HCT116 (cell line): Measurements from ENCODE around the gene ZFAND5. TPM values are rescaled to one million over a fixed set of nuclear protein-coding genes. Genes with fewer than 3 reads are reported as not detected.

Source experiments
- ATAC-seq: fragments of 200-7000 bp; cut with Tn5 transposase; 2 replicates; pipeline ENCODE4 v1.9.1; 2020; ENCODE audit warnings: mild to moderate bottlenecking, moderate library complexity
- BruUV-seq: library from RNA; stranded (reverse); fragments of 400-500 nt; replicated peaks from 2 replicates; lab custom pipeline; 2021; lab: Mats Ljungman, UMichigan
- CTCF ChIA-PET: fragments of 300-600 bp; sonication (Branson Sonifier 250); formaldehyde crosslinking; loops from one replicate; lab custom pipeline; 2021; ENCODE audit warnings: antibody characterized with exemption; lab: Charles Lee
- POLR2A ChIA-PET: fragments of 300-600, 350-600 bp; sonication (Branson Sonifier 250); formaldehyde crosslinking; loops from one replicate; lab custom pipeline; 2021; ENCODE audit warnings: antibody characterized with exemption; lab: Charles Lee
- RAD21 ChIA-PET, 2 experiments: fragments of 300-600 bp; sonication (Branson Sonifier 250); formaldehyde crosslinking; loops; one replicate each; lab custom pipeline; 2023; ENCODE audit warnings: low total read pairs in 2 of 2; ENCODE audit not compliant: uncharacterized antibody in 2 of 2, unreplicated experiment in 2 of 2, low non-redundant PET in 1 of 2; lab: Charles Lee
- DNase-seq: peaks from one replicate; pipeline ENCODE4 v3.0.0-alpha.2; 2010; ENCODE audit warnings: low read depth, low spot score
- H2AFZ ChIP-seq: fragments of 200-600 bp; shearing (Covaris generic), sonication (generic); 2 replicates; pipeline ENCODE4 v1.6.1; 2017; ENCODE audit warnings: low read depth, mixed run types, mixed read lengths, antibody characterized with exemption, low read length; ENCODE audit not compliant: poor library complexity, severe bottlenecking
- H3K27ac ChIP-seq: 2 replicates; pipeline ENCODE4 v1.5.1; 2012; ENCODE audit warnings: low read depth, low read length
- H3K27me3 ChIP-seq: fragments of 200-600 bp; sonication (generic); 2 replicates; pipeline ENCODE4 v1.6.1; 2016; ENCODE audit warnings: mixed run types, low read length, mixed read lengths; ENCODE audit not compliant: insufficient read depth
- H3K36me3 ChIP-seq, 2 experiments: fragments of 200-500 bp in 1 of 2; fragments of 200-600 bp in 1 of 2; sonication (Bioruptor generic) in 1 of 2; sonication (generic) in 1 of 2; 2 replicates each; pipeline versions ENCODE4 v1.5.1 to v1.6.1; 2014 to 2016; ENCODE audit warnings: low read length in 2 of 2, inconsistent platforms in 1 of 2, mixed read lengths in 1 of 2, mixed run types in 1 of 2; ENCODE audit not compliant: insufficient read depth in 2 of 2, control insufficient read depth in 1 of 2
- H3K4me1 ChIP-seq, 2 experiments: fragments of 200-600 bp in 1 of 2; sonication (generic) in 1 of 2; 2 replicates each; pipeline versions ENCODE4 v1.5.1 to v1.6.1; 2012 to 2017; ENCODE audit warnings: low read length in 2 of 2, inconsistent platforms in 1 of 2, mild to moderate bottlenecking in 1 of 2, mixed read lengths in 1 of 2, mixed run types in 1 of 2, moderate library complexity in 1 of 2; ENCODE audit not compliant: insufficient read depth in 2 of 2, control insufficient read depth in 1 of 2
- H3K4me2 ChIP-seq: fragments of 200-600 bp; sonication (generic); 2 replicates; pipeline ENCODE4 v1.6.1; 2017; ENCODE audit warnings: mixed run types, low read length, mixed read lengths
- H3K4me3 ChIP-seq, 2 experiments: fragments of 200-600 bp in 1 of 2; sonication (generic) in 1 of 2; replicated peaks in 1 of 2; 2 replicates each; pipeline ENCODE4 v1.5.1; 2011 to 2016; ENCODE audit warnings: low read length in 2 of 2, control low read depth in 1 of 2, low read depth in 1 of 2, mild to moderate bottlenecking in 1 of 2, mixed read lengths in 1 of 2, mixed run types in 1 of 2
- H3K79me2 ChIP-seq: fragments of 200-600 bp; sonication (generic); 2 replicates; pipeline ENCODE4 v1.6.1; 2017; ENCODE audit warnings: mild to moderate bottlenecking, mixed run types, low read length, moderate library complexity, mixed read lengths; ENCODE audit not compliant: insufficient read depth
- H3K9ac ChIP-seq: fragments of 200-600 bp; sonication (generic); 2 replicates; pipeline ENCODE4 v1.6.1; 2016; ENCODE audit warnings: low read length, mixed read lengths
- H3K9me2 ChIP-seq: fragments of 200-600 bp; sonication (generic), shearing (Covaris generic); 2 replicates; pipeline ENCODE4 v1.6.1; 2017; ENCODE audit warnings: mixed run types, mild to moderate bottlenecking, moderate library complexity; ENCODE audit not compliant: insufficient read depth
- H3K9me3 ChIP-seq, 2 experiments: fragments of 200-500 bp in 1 of 2; fragments of 200-600 bp in 1 of 2; sonication (Bioruptor generic) in 1 of 2; sonication (generic) in 1 of 2; 2 replicates each; pipeline ENCODE4 v1.6.1; 2014 to 2017; ENCODE audit warnings: low read length in 2 of 2, mixed read lengths in 2 of 2, inconsistent platforms in 1 of 2, low read depth in 1 of 2, mild to moderate bottlenecking in 1 of 2, mixed run types in 1 of 2, moderate library complexity in 1 of 2; ENCODE audit not compliant: control insufficient read depth in 1 of 2, insufficient read depth in 1 of 2
- H4K20me1 ChIP-seq: fragments of 200-600 bp; sonication (generic), shearing (Covaris generic); 2 replicates; pipeline ENCODE4 v1.6.1; 2017; ENCODE audit warnings: mixed run types, mild to moderate bottlenecking, moderate library complexity; ENCODE audit not compliant: insufficient read depth
- CEBPB ChIP-seq: IDR thresholded peaks from 2 replicates; pipeline ENCODE4 v1.6.1; 2012; ENCODE audit warnings: low read depth
- ELF1 ChIP-seq: IDR thresholded peaks from 2 replicates; pipeline ENCODE4 v1.6.1; 2012; ENCODE audit warnings: low read depth, borderline replicate concordance
- FOSL1 ChIP-seq: IDR thresholded peaks from 2 replicates; pipeline ENCODE4 v1.6.1; 2012; ENCODE audit warnings: low read depth
- JUND ChIP-seq: IDR thresholded peaks from 2 replicates; pipeline ENCODE4 v1.6.1; 2012
- MAX ChIP-seq: IDR thresholded peaks from 2 replicates; pipeline ENCODE4 v1.6.1; 2012
- POLR2A ChIP-seq: IDR thresholded peaks from 2 replicates; pipeline ENCODE4 v1.7.0; 2011; ENCODE audit warnings: borderline replicate concordance; ENCODE audit not compliant: insufficient read depth, insufficient read length; ENCODE audit errors: extremely low read depth
- RAD21 ChIP-seq: IDR thresholded peaks from 2 replicates; pipeline ENCODE4 v1.6.1; 2012; ENCODE audit warnings: low read depth, mild to moderate bottlenecking
- SRF ChIP-seq: IDR thresholded peaks from 2 replicates; pipeline ENCODE4 v1.6.1; 2012; ENCODE audit warnings: low read depth
- YY1 ChIP-seq: IDR thresholded peaks from 2 replicates; pipeline ENCODE4 v1.6.1; 2011; ENCODE audit warnings: low read length, low read depth, moderate library complexity, mild to moderate bottlenecking; ENCODE audit not compliant: insufficient replicate concordance; ENCODE audit errors: extremely low read depth
- ZNF274 ChIP-seq: fragments of 200-500 bp; sonication (Bioruptor generic); IDR thresholded peaks from 2 replicates; pipeline ENCODE4 v1.6.1; 2014; ENCODE audit warnings: mild to moderate bottlenecking, low read depth, low read length, inconsistent platforms
- intact Hi-C: fragments of 100-400 bp; cut with micrococcal nuclease; formaldehyde crosslinking; loops from 2 replicates; pipeline ENCODE4 v1.10.0; 2022
- total RNA-seq: library from RNA; stranded (reverse); gene quantifications from one replicate; pipeline ENCODE4 v1.2.1, GENCODE V29; 2021; ENCODE audit not compliant: unreplicated experiment
- TF ChIP-seq, protein P1 (sequence below): IDR thresholded peaks from 2 replicates; pipeline ENCODE4 v1.6.1; 2012
- TF ChIP-seq, protein P2 (sequence below), 3 experiments: fragments of 200-600 bp in 1 of 3; sonication (generic) in 1 of 3; IDR thresholded peaks in 2 of 3; conservative IDR thresholded peaks in 1 of 3; 2 replicates each; pipeline ENCODE4 v1.5.1; 2012 to 2017; ENCODE audit warnings: low read depth in 2 of 3, low read length in 2 of 3, antibody characterized with exemption in 1 of 3, borderline replicate concordance in 1 of 3, control low read depth in 1 of 3, mild to moderate bottlenecking in 1 of 3, mixed read lengths in 1 of 3, mixed run types in 1 of 3, moderate library complexity in 1 of 3; ENCODE audit not compliant: insufficient read depth in 1 of 3
- TF ChIP-seq, protein P3 (sequence below): IDR thresholded peaks from 2 replicates; pipeline ENCODE4 v1.6.1; 2011; ENCODE audit warnings: mild to moderate bottlenecking, low read length, moderate library complexity; ENCODE audit not compliant: insufficient replicate concordance; ENCODE audit errors: extremely low read depth

The ZFAND5 gene
- total RNA-seq, 1 experiment from 2014 or later = 128 TPM

DNA sequence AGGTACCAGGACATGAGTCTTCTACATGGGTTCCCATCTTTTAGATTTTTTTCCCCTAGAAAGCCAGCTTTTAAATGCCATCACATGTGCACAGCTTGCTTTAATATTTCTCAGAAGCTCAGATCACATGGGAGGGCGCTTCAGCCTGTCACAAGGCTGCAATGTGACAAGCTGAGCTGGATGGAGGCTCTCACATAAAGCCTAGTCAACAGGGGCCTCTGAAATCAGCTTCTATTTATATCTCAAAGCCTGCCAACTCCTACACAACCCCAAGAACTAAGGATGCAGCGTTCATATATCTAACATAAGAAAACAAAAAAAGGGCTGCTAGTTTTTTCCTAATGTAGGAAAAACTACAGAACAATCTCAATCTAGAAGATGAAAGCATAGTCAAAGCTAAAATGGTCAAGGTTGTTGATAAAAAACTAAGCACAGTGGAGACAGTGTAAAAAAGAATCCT lies 2.3 kb downstream of the ZFAND5 start:
- H3K79me2 ChIP-seq = peaks cover 72% of the 10 kb centered on the region
- H4K20me1 ChIP-seq = peaks cover 48% of the 10 kb centered on the region; the same call in 1 of the 2 replicates
- DNase-seq (no peak), ATAC-seq (no peak)
- H3K9ac ChIP-seq = peak overlapping the region; percentile 92
- H3K4me1 ChIP-seq = peaks cover 29 to 38% of the 10 kb centered on the region in 2 experiments
- H3K27ac ChIP-seq = peak overlapping the region; percentile 3; the same call in 1 of the 2 replicates
- H3K4me2 ChIP-seq = peak overlapping the region; percentile 96
- no peak overlapping the region for H2AFZ ChIP-seq
- peak overlapping the region; percentile 89 to 90 for H3K4me3 ChIP-seq
- POLR2A ChIA-PET = interaction anchor here (1.0 to 7.1 kb wide), 5 partner anchors 47 to 324 kb away, joined by 3 to 69 read pairs (median 5); no protein-coding TSS in a partner anchor
- TF ChIP-seq FOSL1 = no peak
- peak; percentile 45; the same call in 1 of the 2 replicates for TF ChIP-seq MAX
- TF ChIP-seq CEBPB = no peak
- no peaks in the 10 kb centered on the region for H3K9me3 ChIP-seq
- no peaks in the 10 kb centered on the region for H3K9me2 ChIP-seq
- intact Hi-C loops = no loop called here
- CTCF ChIA-PET = no interaction called here
- peaks cover 33 to 41% of the 10 kb centered on the region in 2 experiments for H3K36me3 ChIP-seq
- BruUV-seq = no TSS peak
- H3K27me3 ChIP-seq = no peaks in the 10 kb centered on the region
- RAD21 ChIA-PET = no interaction called here

DNA sequence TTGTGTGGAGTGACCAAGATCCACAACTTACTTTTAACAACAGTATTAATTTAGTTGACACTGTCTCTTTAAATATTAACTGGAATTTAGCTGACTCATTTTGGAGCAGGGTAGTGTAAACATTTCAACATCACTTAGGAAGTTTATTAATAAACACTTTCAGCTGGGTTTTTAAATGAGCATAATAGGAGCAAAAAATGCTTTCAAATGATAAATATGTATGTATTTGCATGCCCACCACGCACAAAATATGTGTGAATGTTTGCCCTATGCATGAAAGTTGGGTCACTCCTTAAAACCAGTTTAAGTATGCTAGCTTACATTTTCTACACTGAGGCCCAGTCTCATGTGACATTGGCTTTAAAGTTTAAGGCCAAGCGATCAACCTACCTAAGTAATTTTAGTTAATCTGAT lies 2.9 kb downstream of the ZFAND5 start:
- ChIA-PET CTCF (interaction anchor here (1.5 kb wide), 1 partner anchor 230 kb away, joined by 3 read pairs; no protein-coding TSS in a partner anchor), POLR2A (interaction anchor here (0.9 to 7.1 kb wide), 6 partner anchors 46 to 323 kb away, joined by 3 to 69 read pairs (median 4); no protein-coding TSS in a partner anchor), RAD21 (no interaction called here)
- Histone ChIP-seq H3K9me2 (no peaks in the 10 kb centered on the region), H3K9ac (peak overlapping the region; percentile 92), H3K27ac (peak overlapping the region; percentile 3; the same call in 1 of the 2 replicates), H3K27me3 (no peaks in the 10 kb centered on the region), H4K20me1 (peaks cover 54% of the 10 kb centered on the region; the same call in 1 of the 2 replicates), H3K4me1 (peaks cover 29 to 38% of the 10 kb centered on the region in 2 experiments), H3K4me2 (peak overlapping the region; percentile 96), H3K4me3 (peak overlapping the region; percentile 13 to 89; a peak in 3 of 4 replicates), H2AFZ (no peak overlapping the region), H3K9me3 (no peaks in the 10 kb centered on the region), H3K79me2 (peaks cover 78% of the 10 kb centered on the region), H3K36me3 (peaks cover 34 to 47% of the 10 kb centered on the region in 2 experiments)
- TF ChIP-seq ELF1 (no peak), POLR2A (no peak), CEBPB (peak; percentile 50; the same call in 1 of the 2 replicates), YY1 (no peak), SRF (no peak), JUND (peak; percentile 8; the same call in 1 of the 2 replicates), ZNF274 (no peak), RAD21 (no peak), MAX (no peak)
- TF ChIP-seq, protein P1, sequence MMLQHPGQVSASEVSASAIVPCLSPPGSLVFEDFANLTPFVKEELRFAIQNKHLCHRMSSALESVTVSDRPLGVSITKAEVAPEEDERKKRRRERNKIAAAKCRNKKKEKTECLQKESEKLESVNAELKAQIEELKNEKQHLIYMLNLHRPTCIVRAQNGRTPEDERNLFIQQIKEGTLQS = no peak
- TF ChIP-seq, protein P2, sequence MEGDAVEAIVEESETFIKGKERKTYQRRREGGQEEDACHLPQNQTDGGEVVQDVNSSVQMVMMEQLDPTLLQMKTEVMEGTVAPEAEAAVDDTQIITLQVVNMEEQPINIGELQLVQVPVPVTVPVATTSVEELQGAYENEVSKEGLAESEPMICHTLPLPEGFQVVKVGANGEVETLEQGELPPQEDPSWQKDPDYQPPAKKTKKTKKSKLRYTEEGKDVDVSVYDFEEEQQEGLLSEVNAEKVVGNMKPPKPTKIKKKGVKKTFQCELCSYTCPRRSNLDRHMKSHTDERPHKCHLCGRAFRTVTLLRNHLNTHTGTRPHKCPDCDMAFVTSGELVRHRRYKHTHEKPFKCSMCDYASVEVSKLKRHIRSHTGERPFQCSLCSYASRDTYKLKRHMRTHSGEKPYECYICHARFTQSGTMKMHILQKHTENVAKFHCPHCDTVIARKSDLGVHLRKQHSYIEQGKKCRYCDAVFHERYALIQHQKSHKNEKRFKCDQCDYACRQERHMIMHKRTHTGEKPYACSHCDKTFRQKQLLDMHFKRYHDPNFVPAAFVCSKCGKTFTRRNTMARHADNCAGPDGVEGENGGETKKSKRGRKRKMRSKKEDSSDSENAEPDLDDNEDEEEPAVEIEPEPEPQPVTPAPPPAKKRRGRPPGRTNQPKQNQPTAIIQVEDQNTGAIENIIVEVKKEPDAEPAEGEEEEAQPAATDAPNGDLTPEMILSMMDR (IDR thresholded peaks at IDR 0.05 in 2 of 3, conservative IDR thresholded peaks at IDR 0.05 in 1 of 3; ENCODE audit: borderline replicate concordance in 1 of 3, insufficient read depth in 1 of 3, low read depth in 2 of 3, low read length in 2 of 3) = no peak
- TF ChIP-seq, protein P3, sequence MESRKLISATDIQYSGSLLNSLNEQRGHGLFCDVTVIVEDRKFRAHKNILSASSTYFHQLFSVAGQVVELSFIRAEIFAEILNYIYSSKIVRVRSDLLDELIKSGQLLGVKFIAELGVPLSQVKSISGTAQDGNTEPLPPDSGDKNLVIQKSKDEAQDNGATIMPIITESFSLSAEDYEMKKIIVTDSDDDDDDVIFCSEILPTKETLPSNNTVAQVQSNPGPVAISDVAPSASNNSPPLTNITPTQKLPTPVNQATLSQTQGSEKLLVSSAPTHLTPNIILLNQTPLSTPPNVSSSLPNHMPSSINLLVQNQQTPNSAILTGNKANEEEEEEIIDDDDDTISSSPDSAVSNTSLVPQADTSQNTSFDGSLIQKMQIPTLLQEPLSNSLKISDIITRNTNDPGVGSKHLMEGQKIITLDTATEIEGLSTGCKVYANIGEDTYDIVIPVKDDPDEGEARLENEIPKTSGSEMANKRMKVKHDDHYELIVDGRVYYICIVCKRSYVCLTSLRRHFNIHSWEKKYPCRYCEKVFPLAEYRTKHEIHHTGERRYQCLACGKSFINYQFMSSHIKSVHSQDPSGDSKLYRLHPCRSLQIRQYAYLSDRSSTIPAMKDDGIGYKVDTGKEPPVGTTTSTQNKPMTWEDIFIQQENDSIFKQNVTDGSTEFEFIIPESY = no peak
- ATAC-seq = no peak
- no peak for DNase-seq
- BruUV-seq = no TSS peak
- intact Hi-C loops = no loop called here
